Cardiac muscle cell (in vitro differentiated cells and primary cell): Measurements from ENCODE around the gene CDK14. TPM values are rescaled to one million over a fixed set of nuclear protein-coding genes. Genes with fewer than 3 reads are reported as not detected.

Source experiments
- DNase-seq, 2 donors: peaks; one replicate each; pipeline versions ENCODE4 v3.0.0 to v3.0.0-alpha.2; 2010 to 2017; ENCODE audit warnings: low read depth in 1 of 2, low spot score in 1 of 2
- H3K27ac ChIP-seq: fragments of 200-600 bp; sonication (generic); 2 replicates; pipeline ENCODE4 v1.5.1; 2016
- H3K27me3 ChIP-seq: fragments of 200-600 bp; sonication (generic); 2 replicates; pipeline ENCODE4 v1.6.0; 2016; ENCODE audit warnings: control low read depth
- H3K36me3 ChIP-seq: fragments of 200-600 bp; sonication (generic); 2 replicates; pipeline ENCODE4 v1.5.1; 2016; ENCODE audit warnings: control low read depth
- H3K4me1 ChIP-seq: fragments of 200-600 bp; sonication (generic); 2 replicates; pipeline ENCODE4 v1.8.1; 2017; ENCODE audit warnings: low read depth, mild to moderate bottlenecking, mixed run types
- H3K4me3 ChIP-seq: fragments of 200-600 bp; sonication (generic); 2 replicates; pipeline ENCODE4 v1.5.1; 2016; ENCODE audit warnings: mild to moderate bottlenecking
- H3K9me3 ChIP-seq: fragments of 200-600 bp; sonication (generic); 2 replicates; pipeline ENCODE4 v1.5.1; 2017; ENCODE audit warnings: low read depth, mild to moderate bottlenecking, control low read depth
- CTCF ChIP-seq: IDR thresholded peaks from 2 replicates; pipeline ENCODE4 v1.5.1; 2012; ENCODE audit warnings: low read depth, mild to moderate bottlenecking, low read length
- polyA plus RNA-seq: library from polyadenylated mRNA; unstranded; fragments of >200 nt; fragmentation: Nextera tagmentation; extraction: Ambion mirVana; gene quantifications from 2 replicates; pipeline ENCODE4 v1.2.1, GENCODE V29; 2016
- total RNA-seq: library from RNA; depleted of rRNA; stranded (reverse); fragments of >200 nt; gene quantifications from 2 replicates; pipeline ENCODE4 v1.2.3, GENCODE V29; 2016

CDK14 gene
- total and polyA plus RNA-seq, 2 experiments from 2014 or later, result 22.5 to 23.1 TPM

GRCh38 chr7:90846192-90846591 lies 250.1 kb downstream of the CDK14 start:
- Histone ChIP-seq H3K9me3 (no peaks in the 10 kb centered on the region), H3K36me3 (no peaks in the 10 kb centered on the region), H3K4me3 (no peak overlapping the region), H3K27me3 (no peaks in the 10 kb centered on the region), H3K4me1 (peaks cover 25% of the 10 kb centered on the region), H3K27ac (peak overlapping the region; percentile 35)
- peak in 1 of 2 donors; percentile 38 for DNase-seq
- no peak for TF ChIP-seq CTCF

- no peak overlapping the region for H3K27ac ChIP-seq
Measured at GRCh38 chr7:90850066-90850465, 253.9 kb downstream of the CDK14 start.

GRCh38 chr7:90850471-90850870 lies 254.3 kb downstream of the CDK14 start:
- Histone ChIP-seq H3K36me3 (no peaks in the 10 kb centered on the region), H3K27ac (no peak overlapping the region), H3K27me3 (no peaks in the 10 kb centered on the region), H3K9me3 (no peaks in the 10 kb centered on the region), H3K4me3 (no peak overlapping the region), H3K4me1 (peaks cover 26% of the 10 kb centered on the region)
- DNase-seq, result peak in 1 of 2 donors; percentile 11
- TF ChIP-seq CTCF, result no peak

More at GRCh38 chr7:90850066-90850465, 253.9 kb downstream of the CDK14 start:
- H3K4me3 ChIP-seq, result no peak overlapping the region
- no peaks in the 10 kb centered on the region for H3K36me3 ChIP-seq
- DNase-seq, result no peak
- no peaks in the 10 kb centered on the region for H3K27me3 ChIP-seq
- H3K9me3 ChIP-seq, result no peaks in the 10 kb centered on the region
- no peak for TF ChIP-seq CTCF
- H3K4me1 ChIP-seq, result peaks cover 26% of the 10 kb centered on the region

GRCh38 chr7:90853205-90853604 lies 257.1 kb downstream of the CDK14 start:
- Histone ChIP-seq H3K36me3 (no peaks in the 10 kb centered on the region), H3K27ac (no peak overlapping the region), H3K4me1 (peaks cover 20% of the 10 kb centered on the region), H3K4me3 (no peak overlapping the region), H3K9me3 (no peaks in the 10 kb centered on the region), H3K27me3 (no peaks in the 10 kb centered on the region)
- TF ChIP-seq CTCF, result no peak
- DNase-seq, result no peak

- TF ChIP-seq CTCF, result no peak
Measured at GRCh38 chr7:90856351-90857070, 260.4 kb downstream of the CDK14 start.

More at GRCh38 chr7:90856351-90857070, 260.4 kb downstream of the CDK14 start:
- Histone ChIP-seq H3K4me1 (peaks cover 3% of the 10 kb centered on the region), H3K27me3 (no peaks in the 10 kb centered on the region), H3K36me3 (no peaks in the 10 kb centered on the region), H3K27ac (no peak overlapping the region), H3K9me3 (no peaks in the 10 kb centered on the region), H3K4me3 (no peak overlapping the region)
- no peak for DNase-seq
